Activated CD8-positive, alpha-beta memory T cell treated with anti-CD3 and anti-CD28 coated beads for 1 hour (primary cell): ENCODE data around the gene ZYG11A.
"Not testable (repeated sequence)": the region's sequence is repeated elsewhere in the genome, so short reads cannot be mapped to it uniquely, and the experiment has no call there.

Source experiments
- DNase-seq, 2 donors: peaks; one replicate each; pipeline ENCODE4 v3.0.0-alpha.2; 2020; ENCODE audit warnings: low read depth in 1 of 2; ENCODE audit errors: extremely low read depth in 1 of 2

The ZYG11A gene

GRCh38 chr1:52842643-52843310, at the start of gene ZYG11A:
ZYG11A (plus strand) TSS chr1:52842760; CDS start chr1:52842884, 124 bp downstream.
- peak; percentile 19 to 43 for DNase-seq

GRCh38 chr1:52793717-52794116, 48.8 kb upstream of the ZYG11A start:
- not testable (repeated sequence) for DNase-seq

GRCh38 chr1:52795464-52795863, 47.1 kb upstream of the ZYG11A start:
- DNase-seq = no peak

- DNase-seq = no peak
These were observed 44.2 kb upstream of the ZYG11A start for GRCh38 chr1:52798331-52798730.

DNA sequence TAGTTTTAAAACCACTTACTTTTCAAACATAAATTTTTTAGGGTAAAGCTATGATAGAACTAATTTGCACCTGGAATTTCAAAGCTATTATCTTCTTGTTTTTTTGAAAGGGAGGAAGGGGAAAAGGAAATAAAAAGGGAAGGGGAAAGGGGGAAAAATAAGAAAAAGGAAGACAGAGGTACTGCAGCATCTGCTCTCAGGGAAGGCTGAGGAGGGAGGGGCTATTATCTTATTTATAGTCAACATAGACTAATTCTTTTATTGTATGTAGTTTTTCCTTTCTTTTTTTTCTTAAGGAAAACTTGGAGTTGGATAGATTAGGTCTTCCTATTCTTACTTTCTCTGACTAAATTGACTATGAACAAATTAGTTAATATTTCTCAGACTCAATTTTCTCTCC, 41.5 kb upstream of the ZYG11A start:
- DNase-seq = no peak

GRCh38 chr1:52804083-52804482, 38.5 kb upstream of the ZYG11A start:
- not testable (repeated sequence) for DNase-seq

DNA sequence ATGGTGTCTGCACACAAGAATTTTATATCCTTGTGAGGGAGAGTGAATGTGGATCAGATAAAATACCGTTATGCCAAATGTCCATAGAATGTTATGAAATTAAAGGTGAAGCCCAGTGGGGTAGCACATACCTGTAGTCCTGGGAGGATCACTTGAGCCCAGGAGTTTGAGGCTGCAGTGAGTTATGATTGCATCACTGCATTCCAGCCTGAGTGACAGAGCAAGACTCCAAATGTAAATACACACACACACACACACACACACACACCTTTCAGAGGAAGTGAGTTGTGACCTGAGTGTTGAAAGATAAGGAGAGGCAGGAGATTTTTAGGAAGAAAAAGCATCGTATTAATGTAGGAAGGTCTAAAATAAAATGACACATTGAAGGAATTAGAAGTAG, 28.1 kb upstream of the ZYG11A start:
- no peak for DNase-seq

- DNase-seq = not testable (repeated sequence)
These were observed 21.7 kb upstream of the ZYG11A start for GRCh38 chr1:52820830-52821229.

DNA sequence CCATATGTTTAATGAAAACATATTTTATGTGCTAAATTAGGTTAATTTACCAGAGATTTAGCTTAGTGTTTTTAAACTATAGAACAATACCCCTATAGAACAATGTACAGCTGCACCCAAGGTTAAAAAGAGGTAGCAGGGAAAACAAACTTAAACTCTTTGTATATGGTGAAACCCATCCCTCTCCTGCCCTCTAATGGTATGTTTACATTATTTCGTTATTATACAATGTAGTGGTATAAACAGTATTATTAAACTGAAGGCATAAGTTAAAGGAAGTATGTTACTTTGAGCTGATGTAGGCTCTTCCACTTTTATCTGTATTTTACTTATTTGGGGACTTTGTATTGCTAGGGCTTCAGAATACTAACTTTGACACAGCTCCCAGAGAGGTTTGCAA, 16.7 kb upstream of the ZYG11A start:
- DNase-seq = no peak

DNA sequence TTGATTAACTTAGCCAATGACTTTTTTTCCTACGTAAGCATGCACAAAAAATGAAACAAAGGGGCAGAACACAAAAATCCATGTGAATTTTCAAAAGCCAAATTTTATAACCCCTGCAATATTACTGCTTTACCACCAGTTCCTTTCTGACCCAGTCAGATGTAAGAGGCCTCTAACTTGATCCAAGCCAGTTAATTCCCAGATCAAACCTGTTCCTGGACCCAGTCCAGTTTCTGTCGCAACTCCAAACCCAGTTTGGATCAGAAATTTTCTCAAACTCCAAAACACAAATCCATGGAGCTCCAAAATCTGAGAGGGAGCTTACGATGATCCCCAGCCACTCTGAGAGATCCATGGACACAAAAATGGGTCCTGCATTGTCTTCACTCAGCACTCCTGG, 7.8 kb upstream of the ZYG11A start:
- DNase-seq = no peak

- DNase-seq = no peak
These were observed 6.5 kb upstream of the ZYG11A start for GRCh38 chr1:52836035-52836434.

DNA sequence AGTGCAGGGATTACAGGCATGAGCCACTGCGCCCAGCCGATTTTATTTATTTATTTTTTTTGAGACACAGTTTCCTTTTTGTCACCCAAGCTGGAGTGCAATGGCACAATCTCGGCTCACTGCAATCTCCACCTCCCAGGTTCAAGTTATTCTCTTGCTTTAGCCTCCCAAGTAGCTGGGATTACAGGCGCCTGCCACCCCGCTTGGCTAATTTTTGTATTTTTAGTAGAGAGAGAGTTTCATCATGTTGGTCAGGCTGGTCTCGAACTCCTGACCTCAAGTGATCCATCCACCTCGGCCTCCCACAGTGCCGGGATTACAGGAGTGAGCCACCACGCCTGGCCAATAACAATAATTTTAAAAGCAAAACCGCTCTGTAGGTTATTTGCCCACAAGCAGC, 3.4 kb upstream of the ZYG11A start:
- not testable (repeated sequence) for DNase-seq

DNA sequence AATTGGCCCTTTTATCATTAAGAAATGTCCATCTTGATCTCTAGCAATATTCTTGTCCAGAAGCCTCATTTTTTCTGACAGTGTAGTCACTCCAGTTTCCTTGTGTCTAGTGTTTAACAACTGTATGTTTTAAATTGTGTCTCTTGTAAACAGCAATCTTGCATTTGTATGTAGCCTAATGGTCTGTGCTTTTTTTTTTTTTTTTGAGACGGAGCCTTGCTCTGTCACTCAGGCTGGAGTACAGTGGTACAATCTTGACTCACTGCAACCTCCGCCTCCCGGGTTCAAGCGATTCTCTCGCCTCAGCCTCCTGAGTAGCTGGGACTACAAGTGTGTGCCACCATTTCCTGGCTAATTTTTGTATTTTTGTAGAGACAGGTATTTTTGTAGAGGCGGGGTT, 2.6 kb downstream of the ZYG11A start:
- not testable (repeated sequence) for DNase-seq

DNA sequence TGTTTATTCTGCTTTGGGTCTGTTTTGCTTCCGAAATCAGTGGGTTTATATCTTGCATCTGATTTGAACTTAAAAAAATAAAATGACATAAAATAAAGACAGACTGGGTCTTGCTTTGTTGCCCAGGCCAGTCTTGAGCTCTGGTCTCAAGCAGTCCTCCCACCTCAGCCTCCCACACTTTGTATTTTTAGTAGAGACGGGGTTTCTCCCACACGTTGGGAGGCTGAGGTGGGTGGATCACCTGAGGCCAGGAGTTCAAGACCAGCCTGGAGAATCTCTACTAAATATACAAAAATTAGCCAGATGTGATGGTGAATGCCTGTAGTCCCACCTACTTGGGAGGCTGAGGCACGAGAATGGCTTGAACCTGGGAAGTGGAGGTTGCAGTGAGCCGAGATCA, 5.9 kb downstream of the ZYG11A start:
- no peak for DNase-seq

DNA sequence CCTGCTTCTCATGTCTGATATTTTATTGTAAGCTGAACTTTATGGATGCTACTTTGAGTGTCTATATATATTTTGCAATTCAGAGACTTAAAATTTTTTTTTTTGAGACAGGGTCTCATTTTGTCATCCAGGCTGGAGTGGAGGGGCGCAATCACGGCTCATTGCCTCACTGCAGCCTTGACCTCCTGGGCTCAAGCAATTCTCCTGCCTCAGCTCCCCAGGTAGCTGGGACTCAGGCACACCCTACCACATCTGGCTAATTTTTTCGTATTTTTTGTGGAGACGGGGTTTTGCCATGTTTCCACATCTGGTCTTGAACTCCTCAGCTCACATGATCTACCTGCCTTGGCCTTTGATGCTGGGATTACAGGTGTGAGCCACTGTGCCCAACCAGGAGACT, 8.4 kb downstream of the ZYG11A start:
- DNase-seq = no peak

DNA sequence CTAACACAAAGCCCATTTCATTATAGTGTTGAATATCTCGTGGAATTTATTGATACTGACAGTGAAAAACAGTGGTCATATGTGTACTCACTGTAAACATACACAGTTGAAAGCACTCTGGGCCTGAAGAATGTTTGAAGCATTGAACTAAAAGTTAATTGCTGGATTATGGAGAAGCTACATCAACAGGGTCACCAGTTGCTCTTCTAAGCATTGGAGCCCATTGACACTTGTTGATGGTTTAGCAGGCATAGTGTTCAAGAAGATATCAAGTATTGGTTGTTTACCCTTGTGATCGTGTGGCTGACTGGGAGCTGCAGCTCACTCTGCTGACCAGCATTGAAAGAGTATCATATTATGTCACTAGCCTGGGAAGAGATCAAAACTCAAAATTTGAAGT, 10.3 kb downstream of the ZYG11A start:
- DNase-seq = no peak

DNA sequence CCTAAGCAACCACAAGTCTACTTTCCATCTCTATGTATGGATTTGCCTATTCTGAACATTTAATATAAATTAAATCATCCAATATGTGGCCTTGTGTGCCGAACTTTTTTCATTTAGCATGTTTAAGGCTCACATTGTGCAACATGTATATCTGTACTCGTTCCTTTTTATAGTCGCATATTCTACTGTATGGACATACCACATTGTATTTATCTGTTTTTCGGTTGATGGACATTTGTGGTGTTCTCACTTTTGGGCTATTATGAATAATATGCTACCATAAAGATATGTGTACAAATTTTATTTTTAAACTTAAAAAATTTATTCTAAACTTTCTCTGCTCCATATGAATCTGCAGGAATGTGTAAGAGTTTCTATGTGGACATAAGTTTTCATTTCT, 13.0 kb downstream of the ZYG11A start:
- no peak for DNase-seq

DNA sequence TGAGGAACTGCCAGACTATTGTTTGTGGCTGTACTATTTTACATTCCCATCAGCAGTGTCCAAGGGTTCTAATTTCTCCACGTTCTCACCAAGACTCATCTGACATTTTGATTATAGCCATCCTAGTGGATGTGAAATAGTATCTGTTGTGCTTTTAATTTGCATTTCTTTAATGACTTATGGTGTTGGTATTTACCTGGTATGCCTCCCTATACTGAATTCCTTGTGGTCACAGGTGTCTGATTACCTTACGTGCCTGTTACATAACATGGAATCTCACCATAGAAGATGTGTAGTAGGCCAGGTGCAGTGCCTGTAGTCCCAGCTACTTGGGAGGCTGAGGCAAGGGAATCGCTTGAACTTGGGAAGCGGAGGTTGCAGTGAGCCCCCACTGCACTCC, 13.5 kb downstream of the ZYG11A start:
- DNase-seq = no peak

DNA sequence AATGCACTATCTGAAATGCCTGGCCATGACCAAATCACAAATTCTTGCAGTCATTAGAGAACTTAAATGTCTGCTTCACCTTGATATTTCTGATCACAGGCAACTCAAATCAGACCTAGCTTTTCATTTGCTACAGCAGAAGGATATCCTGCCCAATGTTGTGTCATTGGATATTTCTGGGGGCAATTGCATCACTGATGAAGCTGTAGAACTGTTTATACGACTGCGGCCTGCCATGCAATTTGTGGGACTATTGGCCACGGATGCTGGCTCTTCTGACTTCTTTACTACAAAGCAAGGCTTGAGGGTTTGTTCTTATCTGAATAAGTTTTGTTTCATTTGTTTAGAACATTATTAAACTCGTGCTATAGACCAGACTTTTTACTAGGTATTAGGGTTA, 14.9 kb downstream of the ZYG11A start:
- DNase-seq = no peak

DNA sequence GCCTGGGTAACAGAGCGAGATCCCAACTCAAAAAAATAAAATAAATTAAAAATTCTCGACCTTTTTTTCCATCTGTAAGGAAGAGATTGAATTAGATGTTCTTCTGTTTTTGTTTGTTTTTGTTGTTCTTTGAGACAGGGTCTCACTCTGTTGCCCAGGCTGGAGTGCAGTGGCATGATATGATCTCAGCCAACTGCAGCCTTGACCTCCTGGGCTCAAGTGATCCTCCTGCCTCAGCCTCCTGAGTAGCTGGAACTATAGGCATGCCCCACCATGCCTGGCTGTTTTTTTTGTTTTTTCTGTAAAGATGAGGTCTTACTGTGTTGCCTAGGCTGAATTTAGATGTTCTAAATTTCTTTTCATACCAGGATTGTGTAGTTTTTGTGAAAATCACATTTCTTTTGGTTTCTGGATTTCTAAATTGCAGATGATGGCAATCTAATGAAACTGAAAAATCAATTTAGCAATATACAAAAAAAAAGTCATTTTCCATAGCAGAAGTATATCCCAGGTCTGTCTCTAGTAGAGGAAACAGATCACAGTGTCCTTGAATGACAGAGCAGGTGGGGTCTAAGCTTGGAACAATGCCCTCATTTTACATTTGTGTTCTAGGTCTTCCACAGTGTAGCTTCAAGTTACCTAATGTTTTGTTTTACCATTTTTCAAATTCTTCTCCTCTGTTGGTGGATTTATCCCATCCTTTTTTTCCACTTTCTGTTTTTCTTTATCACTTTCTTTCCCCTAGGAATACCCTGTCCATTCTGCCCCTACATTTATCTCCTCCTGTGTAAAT, 20.3 kb downstream of the ZYG11A start:
- no peak for DNase-seq

DNA sequence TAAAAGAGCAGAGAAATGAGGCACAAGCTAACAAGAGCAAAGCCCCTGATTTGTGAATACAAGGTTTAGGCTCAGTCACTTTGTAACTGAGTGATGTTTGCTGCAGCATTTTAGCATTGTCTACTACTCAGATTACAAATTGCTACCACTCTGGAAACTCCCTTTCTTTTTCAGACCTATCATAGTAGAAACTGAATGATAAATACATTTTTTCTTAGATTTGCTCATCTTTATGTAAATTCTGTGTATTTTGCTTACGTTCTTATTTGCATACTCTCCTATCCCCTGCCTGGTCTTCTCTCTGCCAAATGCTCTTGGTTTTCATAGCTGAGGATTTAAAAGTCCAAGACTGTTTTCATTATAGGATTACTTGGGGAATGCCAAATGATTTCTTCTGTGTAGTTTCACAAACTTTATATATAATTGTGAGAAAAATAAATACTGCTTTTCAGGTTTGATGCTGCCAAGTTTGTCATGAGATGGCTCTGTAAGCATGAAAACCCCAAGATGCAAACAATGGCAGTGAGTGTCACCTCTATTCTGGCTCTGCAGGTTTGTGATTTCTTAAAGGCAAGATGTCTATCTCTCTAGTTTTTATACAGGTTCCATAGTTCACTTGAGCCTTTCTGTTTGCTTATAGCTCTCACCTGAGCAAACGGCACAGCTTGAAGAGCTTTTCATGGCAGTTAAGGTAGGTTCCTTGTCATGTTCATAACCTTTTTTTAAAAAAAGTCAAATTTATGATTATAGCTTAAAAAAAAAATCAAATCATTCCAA, 24.7 kb downstream of the ZYG11A start:
- DNase-seq = no peak

- DNase-seq = not testable (repeated sequence)
These were observed 27.2 kb downstream of the ZYG11A start for GRCh38 chr1:52869727-52870126.
